OCI-M2 (cell line): ENCODE data around the gene HMGN4.

ENCODE experiments used
- DNase-seq: peaks from one replicate; lab custom pipeline; 2025; ENCODE audit not compliant: unreplicated experiment; lab: John Stamatoyannopoulos, UW

HMGN4 gene

DNA sequence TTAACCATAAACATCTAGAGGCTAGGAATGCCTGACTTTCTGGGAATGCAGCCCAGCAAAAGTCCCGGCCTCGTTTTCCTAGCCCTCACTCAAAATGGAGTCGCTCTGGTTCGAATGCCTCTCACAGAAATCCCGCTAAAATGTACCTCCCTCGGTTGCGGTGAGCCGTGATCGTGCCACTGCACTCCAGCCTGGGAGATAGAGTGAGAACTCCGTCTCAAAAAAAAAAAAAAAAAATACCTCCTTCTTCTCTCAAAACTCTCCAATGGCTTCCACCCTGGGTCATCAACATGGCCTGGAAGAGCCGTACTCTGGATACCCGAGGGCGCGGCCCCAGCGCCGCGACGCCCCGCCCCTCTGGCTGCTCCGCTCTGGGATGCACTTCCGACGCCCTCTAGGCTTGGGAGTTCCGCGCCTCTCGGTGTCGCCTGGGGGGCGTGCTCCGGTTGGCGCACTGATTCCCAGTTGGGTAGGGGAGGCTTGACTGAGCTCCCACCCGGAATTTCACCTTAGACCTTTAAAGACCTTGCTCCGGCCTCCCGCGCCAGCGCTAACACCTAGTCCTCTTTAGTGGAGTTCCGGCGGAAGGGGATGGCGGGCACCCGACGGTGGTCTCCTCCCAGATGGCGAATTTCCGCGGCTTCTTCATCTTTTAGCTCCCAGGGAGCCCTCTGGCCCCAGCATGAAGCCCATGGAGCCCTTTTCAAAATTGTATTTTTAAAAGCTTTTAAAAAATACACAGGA is 12.3 kb downstream of the HMGN4 start:
- no peak for DNase-seq

- no peak for DNase-seq
These were observed 14.0 kb downstream of the HMGN4 start for GRCh38 chr6:26552205-26552604.

GRCh38 chr6:26552640-26553188 is 14.5 kb downstream of the HMGN4 start:
- no peak for DNase-seq

DNA sequence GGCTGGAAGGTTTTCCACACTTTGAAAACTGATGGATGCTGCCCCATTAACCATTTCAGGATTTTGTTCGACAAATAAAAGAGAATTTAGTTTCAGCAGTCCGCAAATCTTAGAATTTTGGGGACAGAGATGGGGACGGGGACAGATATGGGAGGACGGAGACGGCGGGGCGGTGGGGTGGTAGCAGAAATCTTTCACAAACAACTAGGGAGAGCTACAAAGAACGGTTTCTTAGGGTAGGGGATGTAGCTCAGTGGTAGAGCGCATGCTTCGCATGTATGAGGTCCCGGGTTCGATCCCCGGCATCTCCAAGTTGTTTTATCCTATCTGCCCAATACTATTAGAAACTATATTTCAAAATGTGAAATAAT is 15.1 kb downstream of the HMGN4 start:
- DNase-seq, result peak; percentile 96

DNA sequence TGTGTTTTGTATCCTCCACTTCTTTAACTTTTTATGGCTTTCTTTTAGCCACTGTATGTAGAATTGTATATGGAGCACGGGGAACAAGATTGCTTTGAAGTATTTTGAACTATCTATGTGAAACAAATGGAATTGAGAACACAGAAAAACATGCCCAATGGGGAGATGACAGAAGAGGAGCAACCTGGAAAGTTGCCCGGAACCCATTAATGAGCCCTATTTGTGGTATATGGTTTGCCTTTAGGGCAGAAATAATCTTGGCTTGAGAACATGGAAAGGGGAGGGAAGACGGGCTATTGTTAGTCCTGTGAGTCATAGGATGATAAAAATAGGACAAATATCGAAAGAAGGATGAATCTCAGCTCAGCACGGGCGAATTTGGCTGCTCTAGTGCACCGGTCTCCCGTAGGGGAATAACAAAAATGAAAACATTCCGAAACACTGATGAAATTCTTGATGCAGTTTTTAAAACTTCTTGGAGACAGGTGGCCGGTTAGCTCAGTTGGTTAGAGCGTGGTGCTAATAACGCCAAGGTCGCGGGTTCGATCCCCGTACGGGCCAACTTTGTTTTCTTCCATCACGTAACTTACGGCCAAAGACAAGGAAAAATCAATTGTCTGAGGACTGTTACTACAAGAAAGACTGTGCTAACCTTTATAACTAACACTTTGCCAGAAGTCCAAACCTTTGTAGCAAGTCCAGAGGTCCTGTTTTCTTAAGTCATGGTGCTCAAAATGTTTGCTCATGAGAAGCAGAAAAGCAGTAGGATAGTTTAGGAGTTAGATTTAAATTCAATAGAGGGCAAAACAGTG is 15.7 kb downstream of the HMGN4 start:
- DNase-seq, result peak; percentile 95

- no peak for DNase-seq
These were observed 16.2 kb downstream of the HMGN4 start for GRCh38 chr6:26554447-26554696.

DNA sequence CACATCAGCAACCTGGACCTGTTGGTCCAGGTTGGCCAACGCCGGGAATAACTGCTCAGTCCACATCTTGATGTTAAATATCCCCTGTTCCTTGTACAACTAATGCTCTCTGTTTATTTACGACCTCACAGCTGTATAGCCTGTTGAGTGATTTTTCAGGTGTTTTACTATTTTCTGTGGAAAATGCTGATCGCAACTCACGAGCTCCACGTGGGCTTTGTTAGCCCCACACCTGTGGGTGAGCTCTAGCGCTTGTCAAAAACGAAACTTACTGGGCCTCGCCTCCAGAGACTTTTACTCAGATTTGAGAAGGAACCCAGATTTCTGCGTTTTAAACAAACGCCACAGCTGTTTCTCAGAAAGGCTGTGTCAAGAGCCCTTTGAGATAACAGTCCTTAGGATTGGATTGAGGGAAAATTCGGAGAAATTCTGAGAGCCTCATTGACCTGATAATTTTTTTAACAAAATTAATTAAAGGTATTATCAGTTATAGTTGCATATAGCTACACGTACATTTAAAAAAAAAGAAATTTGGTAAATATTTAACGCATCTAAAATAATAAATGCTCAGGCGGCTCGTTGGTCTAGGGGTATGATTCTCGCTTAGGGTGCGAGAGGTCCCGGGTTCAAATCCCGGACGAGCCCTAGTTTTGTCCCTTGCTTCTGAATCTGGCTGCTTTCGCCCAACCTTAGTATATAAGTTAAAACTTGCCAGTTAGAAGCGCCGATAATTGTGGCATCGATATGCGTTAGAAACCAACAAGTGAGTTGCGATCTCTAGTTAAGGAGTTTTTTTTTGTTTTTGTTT is 16.7 kb downstream of the HMGN4 start:
- DNase-seq, result peak; percentile 75

- DNase-seq, result no peak
These were observed 17.5 kb downstream of the HMGN4 start for GRCh38 chr6:26555505-26556262.

DNA sequence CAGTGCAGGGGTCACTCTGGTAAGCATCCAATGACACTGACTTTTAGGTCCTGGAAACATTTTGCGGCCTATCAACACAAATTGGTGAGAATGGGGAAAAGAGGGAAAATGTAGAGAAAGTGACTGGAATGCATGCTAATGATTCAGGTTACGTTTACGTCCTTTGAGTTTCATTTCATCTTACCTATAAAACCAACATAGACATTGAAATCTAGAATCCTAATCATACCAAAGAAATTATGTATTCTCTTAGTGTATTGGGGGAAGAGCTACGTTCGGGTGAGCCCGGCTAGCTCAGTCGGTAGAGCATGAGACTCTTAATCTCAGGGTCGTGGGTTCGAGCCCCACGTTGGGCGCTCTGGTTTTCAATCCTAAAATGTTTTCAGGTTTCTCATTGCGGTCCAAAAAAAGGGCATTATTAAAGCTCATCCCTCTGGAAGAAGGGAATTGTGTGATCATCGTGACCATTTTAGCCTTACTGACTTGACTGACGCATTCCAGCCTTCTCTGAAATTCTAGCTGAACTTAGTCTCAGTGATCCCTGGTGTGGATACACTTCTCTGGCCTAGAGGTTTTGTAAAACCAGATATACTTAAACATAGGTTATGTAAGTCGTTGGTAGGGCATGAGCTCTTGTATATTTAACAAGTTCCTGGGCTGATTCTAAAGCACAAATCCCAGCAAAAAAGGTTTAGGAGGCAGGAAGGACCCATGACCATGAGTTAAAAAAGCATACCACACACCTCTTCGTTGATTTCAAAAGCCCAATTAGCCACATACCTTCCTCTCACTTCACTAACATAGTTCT is 18.3 kb downstream of the HMGN4 start:
- peak; percentile 67 for DNase-seq

DNA sequence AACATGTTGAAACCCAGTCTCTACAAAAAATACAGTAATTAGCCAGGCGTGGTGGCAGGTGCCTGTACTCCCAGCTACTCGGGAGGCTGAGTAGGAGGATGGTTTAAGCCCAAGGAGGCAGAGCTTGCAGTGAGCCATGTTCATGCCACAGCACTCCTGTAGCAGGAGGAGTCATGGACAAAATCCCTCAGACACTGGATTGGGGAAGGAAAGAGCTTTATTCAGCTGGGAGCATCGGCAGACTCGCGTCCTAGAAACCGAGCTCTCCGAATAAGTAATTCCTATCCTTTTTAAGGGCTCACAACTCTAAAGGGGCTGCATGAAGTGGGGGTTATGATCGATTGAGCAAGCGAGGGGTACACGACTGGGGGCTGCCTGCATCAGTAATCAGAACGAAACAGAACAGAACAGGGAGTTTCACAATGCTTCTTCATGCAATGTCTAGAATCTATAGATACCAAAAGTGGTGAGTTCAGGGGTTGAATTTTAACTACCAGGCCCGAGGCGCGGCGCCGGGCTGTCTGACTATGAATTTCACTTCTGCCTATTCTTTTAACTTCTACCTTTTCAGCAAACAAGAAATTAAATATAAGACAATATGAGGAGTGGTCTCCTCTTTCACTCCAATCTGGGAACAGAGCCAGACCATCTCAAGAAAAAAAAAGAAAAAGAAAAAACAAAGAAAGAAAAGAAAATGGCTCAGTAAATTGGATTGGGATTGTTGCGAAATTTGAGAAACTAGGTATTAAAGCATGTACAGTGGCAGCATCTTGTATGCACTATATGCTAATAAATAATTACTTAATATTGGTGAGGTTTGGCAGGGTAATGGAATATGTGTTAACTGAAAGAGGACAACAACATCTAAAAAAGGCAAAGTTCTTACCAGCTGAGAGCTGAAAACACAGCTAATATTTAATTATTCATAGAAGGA is 23.6 kb downstream of the HMGN4 start:
- DNase-seq, result no peak

DNA sequence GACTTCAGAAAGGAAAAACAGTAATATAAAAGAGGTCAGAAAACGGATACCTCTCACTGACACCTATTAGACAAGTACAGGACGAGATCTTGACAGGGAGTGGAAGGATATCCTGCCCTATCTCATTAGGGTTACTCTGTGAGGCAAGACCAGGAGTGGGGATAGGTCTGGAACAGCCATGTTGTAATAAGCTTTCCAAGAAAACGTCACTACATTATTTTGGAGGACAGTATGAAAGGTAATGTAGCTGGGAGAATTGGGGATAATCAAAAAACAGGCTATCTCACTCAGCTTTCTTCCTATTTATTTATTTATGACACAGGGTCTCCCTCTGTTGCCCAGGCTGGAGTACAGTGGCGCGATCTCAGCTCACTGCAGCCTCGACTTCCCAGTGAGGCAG is 25.3 kb downstream of the HMGN4 start:
- DNase-seq, result no peak

GRCh38 chr6:26568601-26569432 is 30.7 kb downstream of the HMGN4 start:
- peak; percentile 97 for DNase-seq

- DNase-seq, result no peak
These were observed 31.2 kb downstream of the HMGN4 start for GRCh38 chr6:26569433-26569764.

- DNase-seq, result no peak
These were observed 32.1 kb downstream of the HMGN4 start for GRCh38 chr6:26570027-26570809.

GRCh38 chr6:26571592-26572296 is 33.6 kb downstream of the HMGN4 start:
- DNase-seq, result peak; percentile 96

DNA sequence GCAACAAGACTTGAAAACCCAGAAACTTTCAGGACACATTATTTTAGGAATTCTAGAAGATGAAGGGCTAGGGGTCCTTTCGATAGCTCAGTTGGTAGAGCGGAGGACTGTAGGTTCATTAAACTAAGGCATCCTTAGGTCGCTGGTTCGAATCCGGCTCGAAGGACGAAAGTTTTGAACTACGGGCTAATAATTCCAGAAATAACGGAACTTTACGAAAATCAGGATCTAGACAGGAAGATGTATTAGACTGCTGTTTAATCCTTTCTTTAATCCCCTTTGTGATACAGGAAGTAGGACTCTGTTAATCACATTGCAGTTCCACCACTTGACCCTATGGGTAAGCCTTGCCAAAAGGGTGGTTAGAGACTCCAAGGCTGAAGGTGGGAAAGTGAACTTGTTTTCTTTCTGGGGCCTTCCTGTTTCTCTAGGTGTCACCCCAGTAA is 37.4 kb downstream of the HMGN4 start:
- DNase-seq, result no peak

DNA sequence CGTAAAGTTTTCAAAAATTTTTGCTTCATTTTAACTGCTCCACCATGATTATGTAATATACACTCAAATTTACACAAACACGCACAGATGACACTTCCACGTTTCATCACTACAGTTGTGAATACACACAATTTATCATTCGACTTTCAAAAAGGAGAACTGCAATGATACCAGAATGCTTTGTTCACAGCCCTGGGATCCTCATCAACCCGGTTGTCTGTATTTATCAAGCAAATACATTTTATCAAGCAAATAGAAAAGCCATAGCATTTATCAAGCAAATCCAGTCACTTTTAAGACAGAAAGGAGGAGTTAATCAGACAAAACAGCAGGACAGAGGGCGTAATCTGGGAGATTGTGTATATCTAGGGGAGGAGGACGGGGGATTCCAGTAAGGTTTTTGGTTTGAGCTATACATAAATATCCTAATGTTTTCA is 38.3 kb downstream of the HMGN4 start:
- DNase-seq, result peak; percentile 83
